ENCODE data around the gene HIP1.
A peak's percentile ranks its signal among the peaks of the same experiment; 100 is the strongest.
"Not testable (repeated sequence)": the region's sequence is repeated elsewhere in the genome, so short reads cannot be mapped to it uniquely, and the experiment has no call there.

HIP1 gene

DNA sequence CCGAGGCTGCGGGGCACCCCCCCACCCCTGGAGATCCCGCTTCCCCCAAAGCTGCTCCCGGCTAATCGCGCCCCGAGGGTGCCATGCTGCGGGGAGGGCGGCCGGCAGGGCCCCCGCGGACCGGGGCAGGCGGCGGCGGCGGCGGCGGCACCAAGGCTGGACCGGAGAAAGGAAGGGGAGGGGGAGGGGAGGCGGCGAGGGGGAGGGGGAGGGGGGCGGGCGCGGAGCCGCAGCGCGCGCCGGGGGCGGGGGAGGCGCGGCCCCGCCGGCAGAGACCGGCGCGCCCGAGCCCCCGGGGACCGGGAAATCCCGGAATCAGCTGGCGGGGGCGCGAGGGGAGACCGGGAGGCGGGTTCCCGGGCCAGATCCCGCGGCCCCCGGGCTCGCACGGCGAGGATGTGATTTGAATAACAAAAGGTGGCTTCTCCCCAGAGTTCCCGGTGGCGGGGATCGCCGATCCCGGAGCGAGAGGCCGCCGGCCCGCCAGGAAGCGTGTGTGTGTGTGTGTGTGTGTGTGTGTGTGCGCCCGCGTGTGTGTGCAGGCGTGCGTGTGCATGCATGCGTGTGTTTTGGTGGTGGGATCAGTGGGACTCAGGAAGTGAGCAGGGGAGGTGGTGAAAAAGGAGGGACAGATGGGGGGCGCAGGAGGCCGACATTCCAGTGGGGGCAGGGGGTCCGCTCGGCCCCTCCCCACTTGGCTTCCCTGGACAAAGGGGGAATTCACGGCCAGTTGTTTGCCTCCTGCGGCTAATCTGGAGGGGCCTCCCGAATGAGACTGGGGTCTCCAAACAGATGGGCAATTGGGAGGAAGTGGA, 99.5 kb downstream of the HIP1 start:
- ChIA-PET POLR2A (interaction anchor here (0.5 to 0.7 kb wide), 2 partner anchors 94 to 277 kb away, joined by 3 read pairs; no protein-coding TSS in a partner anchor), CTCF (interaction anchor here (1.0 kb wide), 1 partner anchor 10 kb away, joined by 3 read pairs; no protein-coding TSS in a partner anchor)
- no peak for DNase-seq (ENCODE audit: low read depth, low spot score)
- TF ChIP-seq, protein P1, sequence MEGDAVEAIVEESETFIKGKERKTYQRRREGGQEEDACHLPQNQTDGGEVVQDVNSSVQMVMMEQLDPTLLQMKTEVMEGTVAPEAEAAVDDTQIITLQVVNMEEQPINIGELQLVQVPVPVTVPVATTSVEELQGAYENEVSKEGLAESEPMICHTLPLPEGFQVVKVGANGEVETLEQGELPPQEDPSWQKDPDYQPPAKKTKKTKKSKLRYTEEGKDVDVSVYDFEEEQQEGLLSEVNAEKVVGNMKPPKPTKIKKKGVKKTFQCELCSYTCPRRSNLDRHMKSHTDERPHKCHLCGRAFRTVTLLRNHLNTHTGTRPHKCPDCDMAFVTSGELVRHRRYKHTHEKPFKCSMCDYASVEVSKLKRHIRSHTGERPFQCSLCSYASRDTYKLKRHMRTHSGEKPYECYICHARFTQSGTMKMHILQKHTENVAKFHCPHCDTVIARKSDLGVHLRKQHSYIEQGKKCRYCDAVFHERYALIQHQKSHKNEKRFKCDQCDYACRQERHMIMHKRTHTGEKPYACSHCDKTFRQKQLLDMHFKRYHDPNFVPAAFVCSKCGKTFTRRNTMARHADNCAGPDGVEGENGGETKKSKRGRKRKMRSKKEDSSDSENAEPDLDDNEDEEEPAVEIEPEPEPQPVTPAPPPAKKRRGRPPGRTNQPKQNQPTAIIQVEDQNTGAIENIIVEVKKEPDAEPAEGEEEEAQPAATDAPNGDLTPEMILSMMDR (IDR thresholded peaks at IDR 0.05; ENCODE audit: insufficient read depth, low read length, missing control alignments): no peak
- H3K4me3 ChIP-seq (ENCODE audit: low read depth, low read length): peak overlapping the region; percentile 60

DNA sequence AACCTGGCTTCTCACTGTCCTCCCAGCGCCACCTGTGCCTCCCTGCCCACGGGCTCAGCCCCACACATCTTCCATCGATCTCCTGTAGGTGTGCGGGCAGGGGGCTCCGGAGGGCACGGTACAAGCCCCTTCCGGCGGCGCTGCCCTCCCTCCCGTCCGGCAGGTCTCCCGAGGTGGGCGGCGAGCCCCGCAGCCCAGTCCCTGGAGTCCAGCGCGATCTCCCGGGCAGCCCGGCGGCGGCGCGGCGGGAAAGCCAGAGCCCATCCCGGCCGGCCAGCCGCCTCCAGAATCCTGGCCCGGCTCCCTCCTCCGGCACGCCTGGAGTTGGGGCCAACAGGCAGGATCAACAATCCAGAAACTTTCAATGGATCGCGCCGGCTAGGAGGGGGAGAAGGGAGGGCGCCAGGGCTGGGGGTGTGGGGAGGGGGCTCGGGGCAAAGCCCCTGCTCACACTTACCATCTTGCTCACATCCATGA, 100.1 kb downstream of the HIP1 start:
- no peak for DNase-seq (ENCODE audit: low read depth, low spot score)
- POLR2A ChIA-PET: interaction anchor here (0.7 kb wide), 1 partner anchor 277 kb away, joined by 3 read pairs; no protein-coding TSS in a partner anchor
- TF ChIP-seq, protein P1 (IDR thresholded peaks at IDR 0.05; ENCODE audit: insufficient read depth, low read length, missing control alignments): no peak
- H3K4me3 ChIP-seq (ENCODE audit: low read depth, low read length): peak overlapping the region; percentile 60
- CTCF ChIA-PET: no interaction called here

DNA sequence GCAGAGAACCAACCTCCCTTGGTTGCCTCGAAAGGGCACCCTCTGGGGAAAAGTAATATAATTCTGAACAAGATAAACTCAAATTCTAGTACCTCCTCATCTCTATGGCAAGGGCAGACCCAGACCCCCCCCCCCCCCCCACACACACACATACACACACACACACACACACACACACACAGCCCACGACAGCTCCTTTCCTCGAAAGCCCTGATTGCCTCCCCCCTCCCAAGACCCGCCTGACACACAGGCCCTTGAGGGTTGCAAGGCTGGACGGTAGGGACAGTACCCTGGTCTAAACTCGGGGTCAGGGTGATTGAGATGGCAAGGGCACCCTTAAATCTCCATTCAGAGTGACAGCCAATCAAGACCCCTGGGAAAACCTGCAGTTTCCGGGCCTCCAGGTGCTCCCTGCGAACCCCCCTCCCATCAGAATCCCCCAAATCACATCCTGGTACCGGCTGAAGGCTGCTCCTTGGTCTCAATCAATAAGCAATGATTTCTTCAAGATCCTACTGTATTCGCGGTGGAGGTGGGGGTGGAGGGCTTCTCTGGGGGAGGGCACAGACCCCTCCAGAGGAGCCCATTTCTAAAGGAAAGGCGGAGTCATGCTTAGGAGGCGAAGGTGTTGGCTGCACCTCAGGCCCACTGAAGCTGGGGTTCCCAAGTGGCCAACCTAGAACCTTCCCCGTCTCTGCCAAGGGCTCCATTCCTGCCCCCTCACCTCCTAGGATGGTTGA, 100.7 kb downstream of the HIP1 start:
- CTCF ChIA-PET: no interaction called here
- TF ChIP-seq, protein P1 (IDR thresholded peaks at IDR 0.05; ENCODE audit: insufficient read depth, low read length, missing control alignments): no peak
- no peak for DNase-seq (ENCODE audit: low read depth, low spot score)
- H3K4me3 ChIP-seq (ENCODE audit: low read depth, low read length): peak overlapping the region; percentile 60
- POLR2A ChIA-PET: no interaction called here

DNA sequence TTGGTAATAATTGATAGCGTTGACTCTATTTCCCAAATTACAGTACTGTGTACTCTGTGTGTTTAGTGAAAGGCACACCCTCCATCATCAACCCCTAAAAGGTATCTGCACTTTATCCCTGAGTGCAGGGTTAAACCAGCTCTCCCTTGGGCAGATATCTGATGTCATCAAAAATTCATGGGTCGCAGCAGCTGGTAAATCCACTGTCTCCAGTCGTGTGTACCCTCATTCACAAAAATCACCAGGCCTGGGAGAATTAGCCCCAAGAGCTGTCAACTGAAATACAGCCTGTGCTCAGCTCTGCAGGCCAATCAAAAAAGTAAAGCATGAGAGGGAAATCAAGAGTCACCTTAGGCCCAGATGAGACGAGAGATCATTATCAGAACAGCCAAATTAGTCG, 103.7 kb downstream of the HIP1 start:
- POLR2A ChIA-PET: no interaction called here
- no peak for DNase-seq (ENCODE audit: low read depth, low spot score)
- CTCF ChIA-PET: interaction anchor here (1.5 kb wide), 1 partner anchor 11 kb away, joined by 3 read pairs; no protein-coding TSS in a partner anchor
- TF ChIP-seq, protein P1 (IDR thresholded peaks at IDR 0.05; ENCODE audit: insufficient read depth, low read length, missing control alignments): no peak
- H3K4me3 ChIP-seq (ENCODE audit: low read depth, low read length): no peak overlapping the region

DNA sequence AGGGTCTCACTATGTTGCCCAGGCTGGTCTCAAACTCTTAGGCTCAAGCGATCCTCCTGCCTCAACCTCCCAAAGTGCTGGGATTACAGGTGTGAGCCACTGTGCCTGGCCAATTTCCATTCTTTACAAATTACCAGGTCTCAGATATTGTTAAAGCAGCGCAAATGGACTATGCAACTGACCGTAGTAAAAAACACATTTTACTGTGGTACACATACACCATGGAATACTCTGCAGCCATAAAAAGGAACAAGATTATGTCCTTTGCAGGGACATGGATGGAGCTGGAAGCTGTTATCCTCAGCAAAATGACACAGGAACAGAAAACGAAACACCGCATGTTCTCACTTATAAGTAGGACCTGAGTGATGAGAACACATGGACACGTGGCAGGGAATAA, 106.2 kb downstream of the HIP1 start:
- DNase-seq (ENCODE audit: low read depth, low spot score); CTCF ChIA-PET; POLR2A ChIA-PET; H3K4me3 ChIP-seq (ENCODE audit: low read depth, low read length): not testable (repeated sequence)

DNA sequence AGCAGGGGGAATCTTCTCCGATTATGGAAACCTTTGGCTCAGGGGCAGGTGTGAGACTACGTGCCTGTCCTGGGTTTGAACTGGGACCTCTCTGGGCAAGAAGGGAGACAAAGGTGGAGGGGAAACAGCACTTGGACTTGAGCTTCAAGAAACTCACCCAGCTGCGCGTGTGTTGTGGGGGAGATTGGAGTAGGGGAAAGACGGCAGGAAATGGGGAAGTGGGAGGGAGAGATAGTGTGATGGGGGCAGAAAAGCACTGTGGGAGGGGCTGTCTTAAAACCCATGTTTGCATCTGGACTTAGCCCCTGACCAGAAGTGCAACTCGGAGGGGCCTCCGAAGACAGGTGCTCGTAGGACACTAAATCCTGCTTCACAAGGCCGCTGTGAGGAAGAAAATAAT, 107.0 kb downstream of the HIP1 start:
- TF ChIP-seq, protein P1 (IDR thresholded peaks at IDR 0.05; ENCODE audit: insufficient read depth, low read length, missing control alignments): no peak
- H3K4me3 ChIP-seq (ENCODE audit: low read depth, low read length): no peak overlapping the region
- ChIA-PET CTCF (no interaction called here), POLR2A (no interaction called here)
- no peak for DNase-seq (ENCODE audit: low read depth, low spot score)

All from AG04449 (cell line).